ENCODE results near the gene RSKR.

- TF ChIP-seq CTCF (IDR thresholded peaks at IDR 0.05) (no peak), POLR2A (IDR thresholded peaks at IDR 0.05) (no peak)
These were observed 41.5 kb downstream of the RSKR start for GRCh38 chr17:28572259-28573039.
